Right lobe of liver (tissue), 4 donors: ENCODE measurements around the gene TMEM11.

ENCODE experiments used
- CTCF ChIP-seq, 4 donors: fragments of 200-600 bp in 3 of 4; fragments of 450-650 bp in 1 of 4; IDR thresholded peaks; one replicate each; pipeline versions ENCODE4 v1.5.1 to v1.8.0; 2016 to 2022; ENCODE audit warnings: antibody characterized with exemption in 4 of 4, mild to moderate bottlenecking in 2 of 4
- POLR2A ChIP-seq: fragments of 450-650 bp; IDR thresholded peaks from one replicate; pipeline ENCODE4 v1.6.1; 2017; ENCODE audit warnings: antibody characterized with exemption, mild to moderate bottlenecking
- donor health status: DM: no; HTN: no; CAD: no.
- donor health status: DM: no; HTN: no; CAD: no.
- donor health status: DM: no; HTN: yes; CAD: no.

DNA sequence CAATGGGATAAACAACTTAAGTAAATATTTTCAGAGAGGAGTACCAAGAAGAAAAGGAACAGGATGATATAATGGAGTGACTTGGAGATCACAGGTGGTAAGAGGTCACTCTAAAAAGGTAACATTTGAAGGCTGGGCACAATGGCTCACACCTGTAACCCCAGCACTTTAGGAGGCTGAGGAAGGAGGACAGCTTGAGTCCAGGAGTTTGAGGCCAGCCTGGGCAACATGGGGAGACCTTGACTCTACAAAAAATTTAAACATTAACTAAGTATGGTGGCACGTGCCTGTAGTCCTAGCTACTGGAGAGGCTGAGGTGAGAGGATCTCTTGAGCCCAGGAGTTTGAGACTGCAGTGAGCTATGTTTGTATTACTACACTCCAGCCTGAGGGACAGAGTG, 3.4 kb upstream of the TMEM11 start:
- TF ChIP-seq CTCF (IDR thresholded peaks at IDR 0.05) (no peak), POLR2A (no peak)
